ENCODE measurements around the gene GALNT10. TPM values are rescaled to one million over a fixed set of nuclear protein-coding genes. Genes with fewer than 3 reads are reported as not detected.

The GALNT10 gene
- total and polyA plus RNA-seq, 2 of the 4 experiments (the other 2 are of a cell fraction), result 46.2 to 67.0 TPM

DNA sequence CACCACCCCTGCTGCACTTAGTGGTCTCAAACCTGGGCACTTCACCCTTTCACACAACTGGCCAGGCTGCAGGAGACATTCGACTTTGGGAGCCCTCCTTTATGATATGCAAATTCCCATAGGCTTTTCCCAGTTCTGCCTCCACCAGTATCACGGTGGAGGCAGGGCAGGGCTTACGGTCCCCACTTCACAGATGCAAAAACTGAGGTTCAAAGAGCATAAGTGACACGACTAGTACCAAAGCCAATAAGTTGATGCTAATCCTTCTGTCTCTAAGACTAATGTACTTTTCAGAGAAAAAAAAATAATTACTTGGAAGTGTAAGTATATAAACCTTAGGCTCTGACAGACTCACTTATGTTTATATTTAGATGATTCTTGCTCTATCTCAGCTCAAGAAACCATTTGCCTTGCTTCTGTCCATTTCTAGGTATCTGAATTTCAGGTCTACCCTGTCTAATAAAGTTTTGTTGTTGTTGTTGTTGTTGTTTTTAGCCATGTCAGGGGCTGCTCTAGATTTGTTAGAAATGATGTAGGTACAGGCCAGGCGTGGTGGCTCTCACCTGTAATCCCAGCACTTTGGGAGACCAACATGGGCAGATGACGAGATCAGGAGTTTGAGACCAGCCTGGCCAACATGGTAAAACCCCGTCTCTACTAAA is 10.7 kb downstream of the GALNT10 start:
- H3K4me1 ChIP-seq (ENCODE audit: control insufficient read depth, insufficient read depth, low read length), result peaks cover 38% of the 10 kb centered on the region
- CTCF ChIA-PET, result no interaction called here

More for the DNA sequence above, 10.7 kb downstream of the GALNT10 start:
- Histone ChIP-seq H3K4me3 (ENCODE audit: insufficient read depth, low read depth, low read length) (no peak overlapping the region), H3K9ac (ENCODE audit: low read depth, low read length) (no peak overlapping the region), H3K4me2 (ENCODE audit: low read depth, low read length) (no peak overlapping the region), H2BK5ac (ENCODE audit: low read depth, low read length, poor library complexity, severe bottlenecking) (no peak overlapping the region), H4K20me1 (ENCODE audit: insufficient read depth, low read length) (no peaks in the 10 kb centered on the region; the same call in 1 of the 2 replicates), H2AFZ (replicated peaks; ENCODE audit: low read length, poor library complexity) (no peak overlapping the region), H2AK9ac (replicated peaks; ENCODE audit: low read depth, low read length, poor library complexity) (no peak overlapping the region), H2BK120ac (ENCODE audit: low read depth, low read length) (no peak overlapping the region; the same call in 1 of the 2 replicates), H3K18ac (ENCODE audit: low read depth, low read length) (no peak overlapping the region), H3K36me3 (ENCODE audit: control insufficient read depth, insufficient read depth, low read length) (peaks cover 2% of the 10 kb centered on the region; the same call in 1 of the 2 replicates), H4K8ac (ENCODE audit: low read depth in 2 of 2, low read length in 2 of 2) (no peak overlapping the region), H4K5ac (ENCODE audit: low read depth, low read length) (no peak overlapping the region), H2AK5ac (ENCODE audit: low read depth, low read length) (peak overlapping the region; percentile 10; the same call in 1 of the 2 replicates), H2BK20ac (ENCODE audit: low read depth, low read length) (peak overlapping the region; percentile 57; the same call in 1 of the 2 replicates), H3K23ac (ENCODE audit: low read depth, low read length) (peak overlapping the region; percentile 50; the same call in 1 of the 2 replicates), H3K27ac (ENCODE audit: insufficient read depth, low read length) (no peak overlapping the region), H3K14ac (replicated peaks; ENCODE audit: low read depth, low read length) (peak overlapping the region; percentile 64), H3K27me3 (ENCODE audit: control insufficient read depth, insufficient read depth, low read length) (no peaks in the 10 kb centered on the region), H4K91ac (ENCODE audit: insufficient read depth, low read depth, low read length) (peak overlapping the region; percentile 65; the same call in 1 of the 2 replicates), H3K9me1 (ENCODE audit: insufficient read depth, low read length) (peaks cover 46% of the 10 kb centered on the region), H3K4ac (ENCODE audit: low read depth, low read length) (peak overlapping the region; percentile 45), H3K79me1 (ENCODE audit: low read depth in 1 of 2, low read length in 2 of 2) (peaks cover 34 to 90% of the 10 kb centered on the region in 2 experiments), H3K56ac (ENCODE audit: extremely low read depth, insufficient read depth, low read length) (no peak overlapping the region), H3K9me3 (ENCODE audit: control insufficient read depth, insufficient read depth, low read length) (no peaks in the 10 kb centered on the region), H2BK15ac (ENCODE audit: low read depth, low read length) (0 out of 3 replicates have a peak overlapping the region, but pooled peaks have one; percentile 50)
- intact Hi-C loops (cut with micrococcal nuclease) (no loop called here), dilution Hi-C loops (cut with HindIII; ENCODE audit: low sequenced_read_pairs, unreplicated experiment) (no loop called here), in situ Hi-C loops (cut with MboI; ENCODE audit: low sequenced_read_pairs) (no loop called here)
- ATAC-seq (ENCODE audit: low read depth) (no peak), DNase-seq (no peak)
- no TSS peak for BruUV-seq (replicated peaks)
- WGBS, 2 experiments (ENCODE audit: extremely low coverage in 2 of 2, insufficient read length in 1 of 2), result 67% methylated on average over 1 of the region's 7 CpGs; no CpG with 5 or more reads in 1 of the 2 experiments
- TF ChIP-seq USF2 (IDR thresholded peaks at IDR 0.05; ENCODE audit: low read depth, low read length) (no peak), CHD1 (IDR thresholded peaks at IDR 0.05; ENCODE audit: low read depth, low read length) (no peak), MXI1 (IDR thresholded peaks at IDR 0.05; ENCODE audit: borderline replicate concordance, low read depth, low read length) (no peak), RAD21 (IDR thresholded peaks at IDR 0.05; ENCODE audit: low read length) (no peak), BHLHE40 (IDR thresholded peaks at IDR 0.05; ENCODE audit: low read depth, low read length) (no peak), RCOR1 (IDR thresholded peaks at IDR 0.05; ENCODE audit: insufficient replicate concordance, low read length) (no peak), MAZ (IDR thresholded peaks at IDR 0.05; ENCODE audit: borderline replicate concordance, low read depth, low read length) (no peak), SMC3 (IDR thresholded peaks at IDR 0.05; ENCODE audit: low read depth, low read length) (no peak), NFE2L2 (IDR thresholded peaks at IDR 0.05; ENCODE audit: low read depth, low read length) (no peak)
- POLR2A ChIA-PET (ENCODE audit: unreplicated experiment), result no interaction called here

All from IMR-90 (cell line).